Kidney (tissue), 14 donors: ENCODE results near the gene ZNF561. TPM values are rescaled to one million over a fixed set of nuclear protein-coding genes. Genes with fewer than 3 reads are reported as not detected.

Source experiments
- DNase-seq, 5 donors: peaks; one replicate each; pipeline ENCODE4 v3.0.0-alpha.2; 2013 to 2020
- FAIRE-seq: peaks from 2 replicates; lab custom pipeline; 2012; peaks lifted over from hg19 to GRCh38; lab: Jason Lieb, UNC
- H3K27ac ChIP-seq, 2 donors: one replicate each; pipeline ENCODE4 v1.7.0; 2013; ENCODE audit warnings: low read depth in 2 of 2, low read length in 2 of 2, inconsistent platforms in 1 of 2
- H3K27me3 ChIP-seq: one replicate; pipeline ENCODE4 v1.7.1; 2013; ENCODE audit warnings: low read length, inconsistent platforms; ENCODE audit not compliant: control insufficient read depth, insufficient read depth
- H3K36me3 ChIP-seq, 3 donors: one replicate each; pipeline versions ENCODE4 v1.7.0 to v1.7.1; 2013; ENCODE audit warnings: low read length in 3 of 3, control low read depth in 1 of 3, inconsistent platforms in 1 of 3; ENCODE audit not compliant: insufficient read depth in 3 of 3, control insufficient read depth in 2 of 3
- H3K4me1 ChIP-seq, 3 donors: one replicate each; pipeline versions ENCODE4 v1.7.0 to v1.7.1; 2013; ENCODE audit warnings: low read length in 3 of 3, inconsistent platforms in 1 of 3, low read depth in 1 of 3; ENCODE audit not compliant: control insufficient read depth in 2 of 3, insufficient read depth in 2 of 3
- H3K4me3 ChIP-seq, 3 donors: one replicate each; pipeline versions ENCODE4 v1.7.0 to v1.8.1; 2013; ENCODE audit warnings: low read length in 3 of 3, control low read depth in 1 of 3, inconsistent platforms in 1 of 3
- H3K9ac ChIP-seq, 3 donors: one replicate each; pipeline versions ENCODE4 v1.7.0 to v1.7.1; 2013; ENCODE audit warnings: low read length in 3 of 3, control low read depth in 1 of 3, inconsistent platforms in 1 of 3
- H3K9me3 ChIP-seq, 3 donors: one replicate each; pipeline versions ENCODE4 v1.7.0 to v1.7.1; 2013; ENCODE audit warnings: low read length in 3 of 3, control low read depth in 1 of 3, inconsistent platforms in 1 of 3; ENCODE audit not compliant: control insufficient read depth in 2 of 3, insufficient read depth in 1 of 3
- intact Hi-C: fragments of 100-400 bp; cut with DNase I; formaldehyde crosslinking; loops from one replicate; pipeline ENCODE4 v1.11.1; 2022
- polyA plus RNA-seq: library from polyadenylated mRNA; stranded (reverse); fragments of 350-450 nt; fragmentation: Illumina TruSeq; extraction: RNeasy Lipid Tissue Mini Kit (QIAGEN cat#74804); gene quantifications from one replicate; pipeline ENCODE4 v1.2.3, GENCODE V29; 2014; ENCODE audit warnings: low read depth, low replicate concordance; ENCODE audit not compliant: insufficient read depth
- total RNA-seq: library from RNA; stranded (reverse); fragmentation: NEBNext Ultra II Directional; extraction: Animal tissue kit (Norgen Biotek cat#: 25700); gene quantifications from one replicate; pipeline ENCODE4 v1.2.1, GENCODE V29; 2021
- TF ChIP-seq, protein P1 (sequence below): IDR thresholded peaks from 3 replicates; pipeline ENCODE4 v1.5.1; 2012; ENCODE audit warnings: mild to moderate bottlenecking, moderate library complexity, borderline replicate concordance; ENCODE audit not compliant: insufficient read depth; ENCODE audit errors: extremely low read depth
- donor health status: control.
- donor health status: control.
- donor health status: control.
- donor health status: control.
- donor health status: control.
- donor health status: DM: yes; HTN: yes; CAD: no.
- donor health status: Normal renal cell carcinoma (clear cell type).

ZNF561 gene
- total and polyA plus RNA-seq, 2 donors from 2014 or later = 13.3 to 35.5 TPM

DNA sequence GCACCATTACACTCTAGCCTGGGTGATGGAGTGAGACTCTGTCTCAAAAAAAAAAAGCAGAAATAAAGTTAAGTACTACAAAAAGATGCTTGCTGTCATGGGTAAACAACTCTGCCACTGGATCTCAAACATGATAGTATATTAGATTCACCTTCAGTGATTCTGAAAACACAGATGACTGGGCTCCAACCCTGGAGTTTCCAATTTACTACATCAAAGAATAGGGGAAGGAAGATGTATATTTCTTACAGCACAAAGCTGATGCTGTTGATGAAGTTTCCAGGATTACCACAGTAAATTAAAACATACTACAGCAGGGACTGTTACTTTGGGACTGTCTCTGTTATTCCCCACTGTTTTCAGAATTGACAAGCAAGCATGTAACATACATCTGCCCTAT lies 5.2 kb downstream of the ZNF561 start:
- Histone ChIP-seq H3K4me3 (no peak overlapping the region), H3K36me3 (peaks cover 28 to 67% (median 43%) of the 10 kb centered on the region in 3 donors), H3K27ac (no peak overlapping the region), H3K4me1 (peaks cover 0 to 5% (median 2%) of the 10 kb centered on the region in 3 donors), H3K9me3 (peaks cover 3 to 23% (median 3%) of the 10 kb centered on the region in 3 donors), H3K9ac (no peak overlapping the region), H3K27me3 (no peaks in the 10 kb centered on the region)
- no peak for FAIRE-seq
- intact Hi-C loops = no loop called here
- TF ChIP-seq, protein P1, sequence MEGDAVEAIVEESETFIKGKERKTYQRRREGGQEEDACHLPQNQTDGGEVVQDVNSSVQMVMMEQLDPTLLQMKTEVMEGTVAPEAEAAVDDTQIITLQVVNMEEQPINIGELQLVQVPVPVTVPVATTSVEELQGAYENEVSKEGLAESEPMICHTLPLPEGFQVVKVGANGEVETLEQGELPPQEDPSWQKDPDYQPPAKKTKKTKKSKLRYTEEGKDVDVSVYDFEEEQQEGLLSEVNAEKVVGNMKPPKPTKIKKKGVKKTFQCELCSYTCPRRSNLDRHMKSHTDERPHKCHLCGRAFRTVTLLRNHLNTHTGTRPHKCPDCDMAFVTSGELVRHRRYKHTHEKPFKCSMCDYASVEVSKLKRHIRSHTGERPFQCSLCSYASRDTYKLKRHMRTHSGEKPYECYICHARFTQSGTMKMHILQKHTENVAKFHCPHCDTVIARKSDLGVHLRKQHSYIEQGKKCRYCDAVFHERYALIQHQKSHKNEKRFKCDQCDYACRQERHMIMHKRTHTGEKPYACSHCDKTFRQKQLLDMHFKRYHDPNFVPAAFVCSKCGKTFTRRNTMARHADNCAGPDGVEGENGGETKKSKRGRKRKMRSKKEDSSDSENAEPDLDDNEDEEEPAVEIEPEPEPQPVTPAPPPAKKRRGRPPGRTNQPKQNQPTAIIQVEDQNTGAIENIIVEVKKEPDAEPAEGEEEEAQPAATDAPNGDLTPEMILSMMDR = no peak
- DNase-seq = no peak

DNA sequence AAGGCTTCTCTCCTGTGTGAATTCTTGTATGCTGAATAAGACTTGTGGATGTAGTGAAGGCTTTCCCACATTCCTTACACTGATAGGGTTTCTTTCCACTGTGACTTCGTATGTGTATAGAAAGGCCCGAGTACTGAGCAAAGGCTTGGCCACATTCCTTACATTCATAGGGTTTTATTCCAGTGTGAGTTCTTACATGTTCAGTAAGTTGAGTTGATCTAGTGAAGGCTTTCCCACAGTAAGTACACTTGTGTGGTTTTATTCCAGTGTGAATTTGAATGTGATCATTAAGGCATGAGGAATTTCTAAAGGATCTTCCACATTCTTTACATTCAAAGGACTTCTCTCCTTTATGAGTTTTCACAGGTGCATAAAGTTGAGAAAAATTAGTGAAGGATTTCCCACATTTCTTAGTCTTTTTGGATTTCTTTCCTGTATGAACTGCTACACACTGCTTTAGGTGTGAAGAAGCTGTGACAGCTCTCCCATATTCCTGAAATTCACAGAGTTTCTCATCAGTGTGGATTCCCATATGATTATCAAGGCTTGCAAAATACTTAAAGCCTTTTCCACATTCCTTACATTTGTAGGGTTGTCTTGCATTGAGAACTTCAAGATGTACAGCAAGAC lies 10.4 kb downstream of the ZNF561 start:
- FAIRE-seq (no peak), DNase-seq (no peak)
- intact Hi-C loops = no loop called here
- no peak overlapping the region for H3K9ac ChIP-seq
- no peak overlapping the region for H3K27ac ChIP-seq
- no peaks in the 10 kb centered on the region for H3K4me1 ChIP-seq
- peaks cover 1 to 52% (median 16%) of the 10 kb centered on the region in 3 donors for H3K9me3 ChIP-seq
- TF ChIP-seq, protein P1 = no peak
- H3K27me3 ChIP-seq = no peaks in the 10 kb centered on the region
- peaks cover 31 to 58% (median 32%) of the 10 kb centered on the region in 3 donors for H3K36me3 ChIP-seq
- no peak overlapping the region for H3K4me3 ChIP-seq

DNA sequence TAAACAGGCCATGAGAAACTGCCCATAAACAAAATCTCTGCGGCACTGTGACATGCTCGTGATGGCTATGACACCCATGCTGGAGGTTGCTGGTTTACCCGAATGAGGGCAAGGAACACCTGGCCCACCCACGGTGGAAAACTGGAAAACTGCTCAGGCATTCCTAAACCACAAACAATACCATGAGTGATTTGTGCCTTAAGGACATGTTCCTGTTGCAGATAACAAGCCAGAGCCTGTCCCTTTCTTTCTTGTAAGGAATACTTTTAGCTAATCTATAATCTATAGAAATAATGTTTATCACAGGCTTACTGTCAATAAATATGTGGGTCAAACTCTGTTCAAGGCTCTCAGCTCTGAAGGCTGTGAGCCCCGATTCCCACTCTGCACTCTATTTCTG lies 12.1 kb downstream of the ZNF561 start:
- Histone ChIP-seq H3K4me1 (no peaks in the 10 kb centered on the region), H3K9me3 (peaks cover 1 to 55% (median 16%) of the 10 kb centered on the region in 3 donors), H3K27ac (no peak overlapping the region), H3K27me3 (no peaks in the 10 kb centered on the region), H3K36me3 (peaks cover 30 to 44% (median 31%) of the 10 kb centered on the region in 3 donors), H3K9ac (no peak overlapping the region), H3K4me3 (no peak overlapping the region)
- DNase-seq (no peak), FAIRE-seq (no peak)
- intact Hi-C loops = no loop called here
- TF ChIP-seq, protein P1 = no peak

DNA sequence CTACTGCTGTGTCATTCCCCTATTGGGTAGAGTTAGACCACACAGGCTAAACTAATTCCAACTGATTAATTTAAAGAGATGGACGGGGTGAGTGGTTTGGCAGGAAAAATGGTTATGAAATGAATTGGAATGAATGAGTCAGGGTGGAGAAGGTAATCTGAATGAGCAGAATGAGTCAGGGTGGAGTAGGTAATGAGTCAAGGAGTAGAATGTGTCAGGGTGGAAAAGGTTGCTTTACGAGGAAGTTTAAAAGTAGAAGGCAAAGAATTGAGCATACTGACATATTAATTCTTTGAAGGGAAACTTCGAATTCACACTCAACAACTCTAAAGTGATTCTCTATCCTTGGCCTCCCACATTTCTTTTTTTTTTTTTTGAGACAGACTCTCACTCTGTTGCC lies 24.0 kb downstream of the ZNF561 start:
- Histone ChIP-seq H3K4me3 (no peak overlapping the region), H3K27me3 (no peaks in the 10 kb centered on the region), H3K9me3 (no peaks in the 10 kb centered on the region), H3K9ac (no peak overlapping the region), H3K36me3 (no peaks in the 10 kb centered on the region), H3K27ac (no peak overlapping the region), H3K4me1 (no peaks in the 10 kb centered on the region)
- TF ChIP-seq, protein P1 = no peak
- intact Hi-C loops = no loop called here
- FAIRE-seq = no peak
- DNase-seq = no peak
